K562 treated with DMSO at 1 percent for 24 hours (cell line): ENCODE results near the gene CMTM6. TPM values are rescaled to one million over a fixed set of nuclear protein-coding genes. Genes with fewer than 3 reads are reported as not detected.

Source experiments
- total RNA-seq: library from RNA; unstranded; fragments of 300-600 nt; gene quantifications from 2 replicates; pipeline ENCODE4 v1.2.3, GENCODE V29; 2022; ENCODE audit warnings: low read depth; ENCODE audit not compliant: insufficient read depth

The CMTM6 gene
- 17.1 and 17.4 TPM in 2 replicates for total RNA-seq

GRCh38 chr3:32502118-32502945 is at the start of gene CMTM6:
Gene CMTM6 (minus strand): TSS chr3:32502852. CDS start chr3:32502745, 107 bp downstream.

Other genes with a start within 250 kb of the CMTM6 start
- 4.1 and 4.5 TPM in 2 replicates for gene CMTM7, start 111.0 kb downstream of the CMTM6 start, total RNA-seq
- 45.8 and 46.9 TPM in 2 replicates for gene DYNC1LI1, start 68.0 kb upstream of the CMTM6 start, total RNA-seq
- gene CNOT10, start 182.3 kb upstream of the CMTM6 start, total RNA-seq = 58.0 and 75.7 TPM in 2 replicates